HCT116 (cell line): Measurements from ENCODE around the gene RNF220. TPM values are rescaled to one million over a fixed set of nuclear protein-coding genes. Genes with fewer than 3 reads are reported as not detected.

Experiments
- ATAC-seq: fragments of 200-7000 bp; cut with Tn5 transposase; 2 replicates; pipeline ENCODE4 v1.9.1; 2020; ENCODE audit warnings: mild to moderate bottlenecking, moderate library complexity
- BruUV-seq: library from RNA; stranded (reverse); fragments of 400-500 nt; replicated peaks from 2 replicates; lab custom pipeline; 2021; lab: Mats Ljungman, UMichigan
- CTCF ChIA-PET: fragments of 300-600 bp; sonication (Branson Sonifier 250); formaldehyde crosslinking; loops from one replicate; lab custom pipeline; 2021; ENCODE audit warnings: antibody characterized with exemption; lab: Charles Lee
- POLR2A ChIA-PET: fragments of 300-600, 350-600 bp; sonication (Branson Sonifier 250); formaldehyde crosslinking; loops from one replicate; lab custom pipeline; 2021; ENCODE audit warnings: antibody characterized with exemption; lab: Charles Lee
- RAD21 ChIA-PET, 2 experiments: fragments of 300-600 bp; sonication (Branson Sonifier 250); formaldehyde crosslinking; loops; one replicate each; lab custom pipeline; 2023; ENCODE audit warnings: low total read pairs in 2 of 2; ENCODE audit not compliant: uncharacterized antibody in 2 of 2, unreplicated experiment in 2 of 2, low non-redundant PET in 1 of 2; lab: Charles Lee
- DNase-seq: peaks from one replicate; pipeline ENCODE4 v3.0.0-alpha.2; 2010; ENCODE audit warnings: low read depth, low spot score
- H2AFZ ChIP-seq: fragments of 200-600 bp; shearing (Covaris generic), sonication (generic); 2 replicates; pipeline ENCODE4 v1.6.1; 2017; ENCODE audit warnings: low read depth, mixed run types, mixed read lengths, antibody characterized with exemption, low read length; ENCODE audit not compliant: poor library complexity, severe bottlenecking
- H3K27ac ChIP-seq: 2 replicates; pipeline ENCODE4 v1.5.1; 2012; ENCODE audit warnings: low read depth, low read length
- H3K27me3 ChIP-seq: fragments of 200-600 bp; sonication (generic); 2 replicates; pipeline ENCODE4 v1.6.1; 2016; ENCODE audit warnings: mixed run types, low read length, mixed read lengths; ENCODE audit not compliant: insufficient read depth
- H3K36me3 ChIP-seq, 2 experiments: fragments of 200-500 bp in 1 of 2; fragments of 200-600 bp in 1 of 2; sonication (Bioruptor generic) in 1 of 2; sonication (generic) in 1 of 2; 2 replicates each; pipeline versions ENCODE4 v1.5.1 to v1.6.1; 2014 to 2016; ENCODE audit warnings: low read length in 2 of 2, inconsistent platforms in 1 of 2, mixed read lengths in 1 of 2, mixed run types in 1 of 2; ENCODE audit not compliant: insufficient read depth in 2 of 2, control insufficient read depth in 1 of 2
- H3K4me1 ChIP-seq, 2 experiments: fragments of 200-600 bp in 1 of 2; sonication (generic) in 1 of 2; 2 replicates each; pipeline versions ENCODE4 v1.5.1 to v1.6.1; 2012 to 2017; ENCODE audit warnings: low read length in 2 of 2, inconsistent platforms in 1 of 2, mild to moderate bottlenecking in 1 of 2, mixed read lengths in 1 of 2, mixed run types in 1 of 2, moderate library complexity in 1 of 2; ENCODE audit not compliant: insufficient read depth in 2 of 2, control insufficient read depth in 1 of 2
- H3K4me2 ChIP-seq: fragments of 200-600 bp; sonication (generic); 2 replicates; pipeline ENCODE4 v1.6.1; 2017; ENCODE audit warnings: mixed run types, low read length, mixed read lengths
- H3K4me3 ChIP-seq, 2 experiments: fragments of 200-600 bp in 1 of 2; sonication (generic) in 1 of 2; replicated peaks in 1 of 2; 2 replicates each; pipeline ENCODE4 v1.5.1; 2011 to 2016; ENCODE audit warnings: low read length in 2 of 2, control low read depth in 1 of 2, low read depth in 1 of 2, mild to moderate bottlenecking in 1 of 2, mixed read lengths in 1 of 2, mixed run types in 1 of 2
- H3K79me2 ChIP-seq: fragments of 200-600 bp; sonication (generic); 2 replicates; pipeline ENCODE4 v1.6.1; 2017; ENCODE audit warnings: mild to moderate bottlenecking, mixed run types, low read length, moderate library complexity, mixed read lengths; ENCODE audit not compliant: insufficient read depth
- H3K9ac ChIP-seq: fragments of 200-600 bp; sonication (generic); 2 replicates; pipeline ENCODE4 v1.6.1; 2016; ENCODE audit warnings: low read length, mixed read lengths
- H3K9me2 ChIP-seq: fragments of 200-600 bp; sonication (generic), shearing (Covaris generic); 2 replicates; pipeline ENCODE4 v1.6.1; 2017; ENCODE audit warnings: mixed run types, mild to moderate bottlenecking, moderate library complexity; ENCODE audit not compliant: insufficient read depth
- H3K9me3 ChIP-seq, 2 experiments: fragments of 200-500 bp in 1 of 2; fragments of 200-600 bp in 1 of 2; sonication (Bioruptor generic) in 1 of 2; sonication (generic) in 1 of 2; 2 replicates each; pipeline ENCODE4 v1.6.1; 2014 to 2017; ENCODE audit warnings: low read length in 2 of 2, mixed read lengths in 2 of 2, inconsistent platforms in 1 of 2, low read depth in 1 of 2, mild to moderate bottlenecking in 1 of 2, mixed run types in 1 of 2, moderate library complexity in 1 of 2; ENCODE audit not compliant: control insufficient read depth in 1 of 2, insufficient read depth in 1 of 2
- H4K20me1 ChIP-seq: fragments of 200-600 bp; sonication (generic), shearing (Covaris generic); 2 replicates; pipeline ENCODE4 v1.6.1; 2017; ENCODE audit warnings: mixed run types, mild to moderate bottlenecking, moderate library complexity; ENCODE audit not compliant: insufficient read depth
- CEBPB ChIP-seq: IDR thresholded peaks from 2 replicates; pipeline ENCODE4 v1.6.1; 2012; ENCODE audit warnings: low read depth
- EGR1 ChIP-seq: IDR thresholded peaks from 2 replicates; pipeline ENCODE4 v1.6.1; 2012; ENCODE audit warnings: low read depth
- ELF1 ChIP-seq: IDR thresholded peaks from 2 replicates; pipeline ENCODE4 v1.6.1; 2012; ENCODE audit warnings: low read depth, borderline replicate concordance
- EZH2 ChIP-seq: fragments of 200-600 bp; sonication (generic); IDR thresholded peaks from 2 replicates; pipeline ENCODE4 v1.6.1; 2017; ENCODE audit warnings: antibody characterized with exemption, mixed run types
- FOSL1 ChIP-seq: IDR thresholded peaks from 2 replicates; pipeline ENCODE4 v1.6.1; 2012; ENCODE audit warnings: low read depth
- POLR2A ChIP-seq: IDR thresholded peaks from 2 replicates; pipeline ENCODE4 v1.7.0; 2011; ENCODE audit warnings: borderline replicate concordance; ENCODE audit not compliant: insufficient read depth, insufficient read length; ENCODE audit errors: extremely low read depth
- RAD21 ChIP-seq: IDR thresholded peaks from 2 replicates; pipeline ENCODE4 v1.6.1; 2012; ENCODE audit warnings: low read depth, mild to moderate bottlenecking
- SP1 ChIP-seq: IDR thresholded peaks from 2 replicates; pipeline ENCODE4 v1.6.1; 2012; ENCODE audit warnings: low read depth
- SRF ChIP-seq: IDR thresholded peaks from 2 replicates; pipeline ENCODE4 v1.6.1; 2012; ENCODE audit warnings: low read depth
- intact Hi-C: fragments of 100-400 bp; cut with micrococcal nuclease; formaldehyde crosslinking; loops from 2 replicates; pipeline ENCODE4 v1.10.0; 2022
- total RNA-seq: library from RNA; stranded (reverse); gene quantifications from one replicate; pipeline ENCODE4 v1.2.1, GENCODE V29; 2021; ENCODE audit not compliant: unreplicated experiment
- TF ChIP-seq, protein P1 (sequence below): IDR thresholded peaks from 2 replicates; pipeline ENCODE4 v1.6.1; 2012
- TF ChIP-seq, protein P2 (sequence below), 3 experiments: fragments of 200-600 bp in 1 of 3; sonication (generic) in 1 of 3; IDR thresholded peaks in 2 of 3; conservative IDR thresholded peaks in 1 of 3; 2 replicates each; pipeline ENCODE4 v1.5.1; 2012 to 2017; ENCODE audit warnings: low read depth in 2 of 3, low read length in 2 of 3, antibody characterized with exemption in 1 of 3, borderline replicate concordance in 1 of 3, control low read depth in 1 of 3, mild to moderate bottlenecking in 1 of 3, mixed read lengths in 1 of 3, mixed run types in 1 of 3, moderate library complexity in 1 of 3; ENCODE audit not compliant: insufficient read depth in 1 of 3

Gene RNF220
- total RNA-seq, 1 experiment from 2014 or later, result 84.5 TPM

DNA sequence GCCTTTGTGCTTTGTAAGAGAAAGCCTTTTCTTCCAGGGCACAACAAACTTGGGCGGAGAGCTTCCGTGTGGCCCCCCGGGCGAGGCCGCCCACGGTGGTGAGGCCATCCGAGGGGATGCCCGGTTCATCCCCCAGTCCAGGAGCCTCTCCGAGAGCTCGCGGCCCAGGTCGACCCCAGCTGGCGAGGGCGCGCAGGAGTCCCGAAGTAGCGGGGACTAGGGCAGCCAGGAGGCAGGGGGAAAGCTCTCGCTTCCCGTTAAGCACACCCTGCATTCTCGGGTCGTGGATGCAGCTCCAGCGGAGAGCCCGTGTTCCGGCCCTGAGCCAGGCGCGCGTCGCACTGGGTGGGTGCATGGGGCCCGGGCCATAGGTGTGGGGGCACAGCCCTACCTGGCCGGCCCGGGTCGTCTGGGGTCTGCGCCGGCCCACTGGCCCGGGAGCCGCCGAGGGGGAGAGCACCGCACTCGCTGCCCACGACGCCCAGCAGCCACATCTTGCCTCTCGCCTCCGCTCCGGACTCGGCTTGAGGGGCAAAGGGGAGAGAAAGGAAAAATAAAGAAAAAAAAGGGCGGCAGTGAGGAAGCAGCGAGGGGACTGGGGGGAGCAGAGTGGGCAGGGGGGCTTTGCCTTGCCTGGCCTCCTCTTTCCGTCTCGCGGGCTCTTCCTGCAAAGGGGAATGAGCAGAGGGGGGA is 1.8 kb downstream of the RNF220 start:
- BruUV-seq, result no TSS peak
- intact Hi-C loops, result no loop called here
- H3K27me3 ChIP-seq, result no peaks in the 10 kb centered on the region
- peaks cover 4 to 15% of the 10 kb centered on the region in 2 experiments; a peak in 2 of 4 replicates for H3K4me1 ChIP-seq
- CTCF ChIA-PET, result no interaction called here
- H3K9ac ChIP-seq, result no peak overlapping the region
- DNase-seq (no peak), ATAC-seq (no peak)
- POLR2A ChIA-PET, result no interaction called here
- H3K4me3 ChIP-seq, result no peak overlapping the region
- no peaks in the 10 kb centered on the region for H3K9me2 ChIP-seq
- no peak for TF ChIP-seq SP1
- TF ChIP-seq, protein P1, sequence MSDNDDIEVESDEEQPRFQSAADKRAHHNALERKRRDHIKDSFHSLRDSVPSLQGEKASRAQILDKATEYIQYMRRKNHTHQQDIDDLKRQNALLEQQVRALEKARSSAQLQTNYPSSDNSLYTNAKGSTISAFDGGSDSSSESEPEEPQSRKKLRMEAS, result no peak
- no peak for TF ChIP-seq ELF1
- TF ChIP-seq RAD21, result no peak
- TF ChIP-seq EGR1, result no peak
- TF ChIP-seq EZH2, result no peak
- no peak for TF ChIP-seq CEBPB
- no peak for TF ChIP-seq SRF
- TF ChIP-seq, protein P2, sequence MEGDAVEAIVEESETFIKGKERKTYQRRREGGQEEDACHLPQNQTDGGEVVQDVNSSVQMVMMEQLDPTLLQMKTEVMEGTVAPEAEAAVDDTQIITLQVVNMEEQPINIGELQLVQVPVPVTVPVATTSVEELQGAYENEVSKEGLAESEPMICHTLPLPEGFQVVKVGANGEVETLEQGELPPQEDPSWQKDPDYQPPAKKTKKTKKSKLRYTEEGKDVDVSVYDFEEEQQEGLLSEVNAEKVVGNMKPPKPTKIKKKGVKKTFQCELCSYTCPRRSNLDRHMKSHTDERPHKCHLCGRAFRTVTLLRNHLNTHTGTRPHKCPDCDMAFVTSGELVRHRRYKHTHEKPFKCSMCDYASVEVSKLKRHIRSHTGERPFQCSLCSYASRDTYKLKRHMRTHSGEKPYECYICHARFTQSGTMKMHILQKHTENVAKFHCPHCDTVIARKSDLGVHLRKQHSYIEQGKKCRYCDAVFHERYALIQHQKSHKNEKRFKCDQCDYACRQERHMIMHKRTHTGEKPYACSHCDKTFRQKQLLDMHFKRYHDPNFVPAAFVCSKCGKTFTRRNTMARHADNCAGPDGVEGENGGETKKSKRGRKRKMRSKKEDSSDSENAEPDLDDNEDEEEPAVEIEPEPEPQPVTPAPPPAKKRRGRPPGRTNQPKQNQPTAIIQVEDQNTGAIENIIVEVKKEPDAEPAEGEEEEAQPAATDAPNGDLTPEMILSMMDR (IDR thresholded peaks at IDR 0.05 in 2 of 3, conservative IDR thresholded peaks at IDR 0.05 in 1 of 3; ENCODE audit: borderline replicate concordance in 1 of 3, insufficient read depth in 1 of 3, low read depth in 2 of 3, low read length in 2 of 3), result no peak
- no peak for TF ChIP-seq POLR2A
- TF ChIP-seq FOSL1, result no peak
- H2AFZ ChIP-seq, result no peak overlapping the region
- H3K36me3 ChIP-seq, result no peaks in the 10 kb centered on the region
- H3K27ac ChIP-seq, result no peak overlapping the region
- H3K9me3 ChIP-seq, result no peaks in the 10 kb centered on the region
- H3K4me2 ChIP-seq, result no peak overlapping the region
- RAD21 ChIA-PET, result no interaction called here
- H3K79me2 ChIP-seq, result no peaks in the 10 kb centered on the region
- no peaks in the 10 kb centered on the region for H4K20me1 ChIP-seq
